GM19395 (cell line): ENCODE data around the gene EPN1.

Source experiments
- ATAC-seq: cut with Tn5 transposase; IDR thresholded peaks from one replicate; pipeline ENCODE4 v1.9.1; 2021; ENCODE audit warnings: mild to moderate bottlenecking, moderate library complexity; ENCODE audit not compliant: unreplicated experiment

The EPN1 gene

GRCh38 chr19:55646889-55647731 is 27.9 kb upstream of the EPN1 start:
- no peak for ATAC-seq

GRCh38 chr19:55647732-55648584 is 27.1 kb upstream of the EPN1 start, which contains the start of gene CCDC106:
TSS of gene CCDC106 (plus strand) at chr19:55648212. CDS start at chr19:55649047, 835 bp downstream.
- ATAC-seq: no peak

DNA sequence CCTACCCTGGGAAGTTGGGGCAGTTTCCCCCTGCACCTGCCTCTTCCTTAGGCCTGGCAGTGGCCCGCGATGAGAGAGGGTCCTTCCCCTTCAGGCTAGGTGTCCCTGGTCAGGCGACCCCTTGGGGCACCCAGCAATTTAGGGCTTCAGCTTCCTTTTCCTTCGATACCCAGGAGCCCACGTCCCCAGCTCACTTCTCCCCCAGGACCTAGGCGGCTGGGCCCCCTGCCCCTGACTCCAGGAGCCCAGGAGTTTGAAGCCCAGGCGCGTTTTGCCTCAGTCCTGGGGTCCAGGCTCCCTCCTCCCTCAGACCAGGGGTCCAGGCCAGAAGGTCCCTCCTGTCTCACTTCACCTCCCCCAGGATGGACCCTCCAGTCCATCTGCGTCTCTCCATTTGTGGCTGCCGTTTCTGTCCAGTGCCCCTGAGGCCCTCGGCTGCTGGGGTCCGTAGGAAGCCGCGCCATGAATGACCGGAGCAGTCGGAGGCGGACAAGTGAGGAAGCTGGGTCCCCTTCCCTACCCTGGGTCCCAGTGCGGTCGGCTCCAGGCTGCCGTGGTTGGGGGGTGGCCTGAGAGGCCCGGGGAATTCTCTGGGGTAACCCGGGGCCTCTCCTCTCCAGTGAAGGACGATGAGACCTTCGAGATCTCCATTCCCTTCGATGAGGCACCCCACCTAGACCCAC is 26.3 kb upstream of the EPN1 start:
- ATAC-seq: no peak

DNA sequence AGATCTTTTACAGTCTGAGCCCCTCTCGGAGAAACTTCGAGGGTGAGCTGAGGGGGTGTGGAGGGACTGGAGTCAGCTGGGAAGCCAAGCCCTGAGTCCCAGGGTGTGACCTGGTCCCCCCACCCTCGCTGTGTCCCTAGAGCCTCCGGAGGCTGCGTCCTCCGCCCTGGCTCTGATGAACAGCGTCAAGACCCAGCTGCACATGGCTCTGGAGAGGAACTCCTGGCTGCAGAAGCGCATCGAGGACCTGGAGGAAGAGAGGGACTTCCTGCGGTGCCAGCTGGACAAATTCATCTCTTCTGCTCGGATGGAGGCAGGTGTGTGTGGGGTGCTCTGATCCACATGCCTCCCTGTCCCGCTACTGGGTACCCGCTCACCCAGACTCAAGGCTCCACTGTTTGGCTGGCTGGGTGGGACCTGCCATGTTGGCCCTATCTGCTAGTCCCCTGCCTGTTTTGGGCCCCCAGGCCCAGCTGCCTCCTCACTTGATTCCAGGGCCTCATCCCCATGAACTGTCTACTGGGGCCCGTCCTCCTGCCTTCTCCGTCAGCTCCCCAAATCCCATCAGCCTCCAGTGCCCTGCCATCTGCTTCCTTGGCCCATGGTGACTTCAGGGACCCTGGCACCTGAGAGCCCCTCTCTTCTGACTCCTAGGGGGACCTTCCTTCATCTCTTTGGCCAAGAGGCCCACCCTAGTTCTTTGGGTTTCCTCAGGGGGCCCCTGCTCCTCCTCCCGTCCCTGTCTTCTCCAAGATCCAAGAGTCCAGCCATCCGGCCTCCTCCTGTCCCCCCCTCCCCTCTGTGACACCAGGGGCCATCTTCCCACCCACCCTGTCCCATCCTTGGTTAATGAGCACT is 25.5 kb upstream of the EPN1 start:
- ATAC-seq: no peak

DNA sequence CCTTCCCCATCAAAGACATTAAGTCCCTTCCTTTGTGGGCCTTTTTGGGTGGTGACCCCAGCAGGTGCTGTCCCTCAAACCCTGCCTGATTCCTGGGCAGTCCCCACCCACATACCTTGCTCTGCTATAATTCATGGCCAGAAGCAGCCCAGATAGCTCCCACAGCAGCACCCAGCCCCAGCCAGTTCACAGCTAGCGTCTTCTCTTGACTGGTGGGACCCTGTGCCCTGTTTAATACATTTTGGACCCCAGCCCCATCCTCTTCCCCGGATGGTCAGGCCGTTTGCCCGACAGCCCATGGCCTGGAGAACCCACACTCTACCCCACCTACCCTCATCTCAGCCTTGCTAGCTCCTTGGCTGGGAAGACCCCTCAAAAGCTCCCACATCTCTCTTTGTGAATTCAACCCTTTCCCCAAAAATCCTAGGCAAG is 24.9 kb upstream of the EPN1 start:
- no peak for ATAC-seq

DNA sequence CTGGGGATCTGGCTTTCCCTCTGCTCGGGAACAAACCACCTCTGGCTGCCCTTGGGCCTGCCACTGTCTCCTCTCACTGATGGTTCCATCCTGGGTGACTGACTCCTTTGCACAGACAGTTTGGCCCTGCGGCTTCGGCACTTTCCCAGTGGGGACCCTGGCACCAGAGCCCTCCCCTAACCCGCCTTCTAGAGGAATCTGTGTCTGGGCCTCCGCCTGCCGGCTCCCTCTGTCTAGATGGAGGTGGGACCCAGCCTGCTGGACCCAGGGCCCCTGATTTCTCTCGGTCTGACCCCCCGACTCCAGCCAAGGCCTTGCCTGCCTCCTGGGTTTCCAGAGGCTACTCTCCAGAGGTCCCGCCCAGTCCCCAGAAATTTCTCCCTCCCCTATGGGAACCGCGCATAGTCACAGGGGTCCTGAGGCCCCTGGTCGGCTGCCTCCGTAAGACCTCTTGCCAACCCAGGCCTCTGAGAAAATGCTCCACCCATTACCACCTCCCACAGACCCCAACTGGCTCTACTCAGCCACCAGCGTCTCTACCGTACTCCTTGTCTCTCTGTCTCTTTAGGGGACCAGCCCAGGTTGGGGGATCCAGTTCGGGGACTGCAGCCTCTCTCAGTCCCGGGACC is 24.3 kb upstream of the EPN1 start:
- ATAC-seq: no peak

- no peak for ATAC-seq
Observed at GRCh38 chr19:55651236-55651635, 23.8 kb upstream of the EPN1 start.

- no peak for ATAC-seq
Observed at GRCh38 chr19:55652311-55653128, 22.5 kb upstream of the EPN1 start.

DNA sequence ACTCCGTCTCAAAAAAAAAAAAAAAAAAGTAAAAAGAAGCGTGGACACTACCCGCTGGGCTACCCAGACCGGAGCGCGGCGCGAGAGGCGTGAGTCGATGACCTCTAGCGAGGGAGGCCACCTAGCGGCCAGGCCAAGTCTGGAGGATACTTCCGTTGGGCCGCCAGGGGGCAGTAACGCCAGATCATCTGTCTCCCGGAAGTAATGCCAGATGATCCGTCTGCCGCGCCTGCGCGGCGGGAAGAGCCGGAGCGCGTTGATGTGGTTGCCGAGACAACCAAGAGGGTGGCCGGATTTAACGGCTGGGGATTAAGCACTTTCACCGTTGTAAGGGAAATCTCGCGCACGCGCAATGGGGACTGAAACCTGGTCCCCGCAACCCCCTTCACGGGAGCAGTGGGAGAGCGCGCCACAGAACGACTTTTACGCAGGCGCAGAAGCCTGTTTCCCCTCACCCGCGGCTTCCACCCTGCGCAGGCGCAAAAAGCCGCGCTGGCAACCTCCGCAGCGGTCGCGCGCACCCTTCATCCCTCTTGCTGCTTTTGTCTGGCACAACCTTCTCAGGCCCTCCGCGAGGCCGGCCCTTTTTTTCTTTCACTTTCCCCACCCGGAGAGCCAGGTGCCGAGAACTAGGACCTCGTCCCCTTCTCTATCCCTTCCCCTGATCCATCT is 21.2 kb upstream of the EPN1 start:
- peak; percentile 54 for ATAC-seq

GRCh38 chr19:55654323-55654867 is 20.6 kb upstream of the EPN1 start:
- peak; percentile 56 for ATAC-seq

- ATAC-seq: peak; percentile 41
Observed at GRCh38 chr19:55654868-55655647, 20.0 kb upstream of the EPN1 start, which contains the start of gene U2AF2. TSS of gene U2AF2 (plus strand) at chr19:55655035. CDS start at chr19:55655105, 70 bp downstream.

DNA sequence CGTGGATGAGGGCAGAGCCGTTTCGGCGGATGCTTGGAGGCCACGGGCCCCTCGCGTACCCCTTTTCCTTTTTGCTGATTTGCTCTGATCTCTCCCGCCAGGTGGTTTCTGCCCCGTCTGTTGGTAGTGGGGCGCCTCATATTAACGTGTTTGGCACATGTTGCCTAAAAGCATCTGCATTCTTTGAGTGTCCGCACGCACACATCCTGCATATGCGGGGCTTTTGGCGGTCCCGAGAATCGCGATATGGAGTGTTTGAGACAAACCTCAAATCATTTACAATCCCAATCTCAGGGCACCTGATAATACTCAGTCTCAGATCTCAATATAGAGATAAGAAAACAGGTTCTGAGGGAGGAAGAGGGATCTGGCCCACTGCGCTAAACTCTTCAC is 19.4 kb upstream of the EPN1 start:
- no peak for ATAC-seq

- no peak for ATAC-seq
Observed at GRCh38 chr19:55656552-55656951, 18.5 kb upstream of the EPN1 start.

- ATAC-seq: no peak
Observed at GRCh38 chr19:55656988-55657747, 17.9 kb upstream of the EPN1 start.

DNA sequence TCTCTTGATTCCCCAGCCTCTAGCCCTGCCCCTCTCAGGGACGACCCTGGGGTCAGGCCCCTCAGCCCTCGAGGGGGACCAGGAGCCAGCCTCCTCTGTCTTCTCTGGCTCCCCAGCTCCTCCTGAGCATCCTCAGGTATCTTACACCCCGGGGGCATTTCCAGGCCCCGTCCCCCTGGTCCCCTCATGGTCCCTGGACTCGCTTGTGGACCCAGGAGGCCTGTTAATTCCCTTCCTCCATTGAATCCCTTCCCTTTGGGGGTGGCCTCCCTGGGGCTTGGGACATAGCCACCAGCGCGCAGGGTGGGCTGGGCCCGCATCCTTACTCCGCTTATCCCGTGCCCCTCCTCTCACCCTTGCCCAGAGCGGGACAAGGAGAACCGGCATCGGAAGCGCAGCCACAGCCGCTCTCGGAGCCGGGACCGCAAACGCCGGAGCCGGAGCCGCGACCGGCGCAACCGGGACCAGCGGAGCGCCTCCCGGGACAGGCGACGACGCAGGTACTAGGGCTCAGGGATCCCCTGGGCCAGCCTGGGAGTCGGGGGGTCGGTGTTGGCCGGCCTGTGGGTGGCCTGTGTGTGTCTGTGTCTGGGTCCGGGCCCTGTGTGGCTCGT is 16.1 kb upstream of the EPN1 start:
- ATAC-seq: no peak

- ATAC-seq: no peak
Observed at GRCh38 chr19:55659822-55660221, 15.2 kb upstream of the EPN1 start.
